Frontal cortex (tissue), 4 donors: ENCODE measurements around the gene DMKN. TPM values are rescaled to one million over a fixed set of nuclear protein-coding genes. Genes with fewer than 3 reads are reported as not detected.
A peak's percentile ranks its signal among the peaks of the same experiment; 100 is the strongest.

ENCODE experiments used
- DNase-seq, 2 donors: peaks; one replicate each; pipeline ENCODE4 v3.0.0; 2012; ENCODE audit warnings: low spot score in 2 of 2
- FAIRE-seq: peaks from 2 replicates; lab custom pipeline; 2012; peaks lifted over from hg19 to GRCh38; lab: Jason Lieb, UNC
- total RNA-seq: library from RNA; depleted of rRNA; stranded (reverse); fragments of >200 nt; gene quantifications from one replicate; pipeline ENCODE4 v1.2.3, GENCODE V29; 2014
- donor health status: control.
- donor health status: control.
- donor health status: control.

DMKN gene, protein sequence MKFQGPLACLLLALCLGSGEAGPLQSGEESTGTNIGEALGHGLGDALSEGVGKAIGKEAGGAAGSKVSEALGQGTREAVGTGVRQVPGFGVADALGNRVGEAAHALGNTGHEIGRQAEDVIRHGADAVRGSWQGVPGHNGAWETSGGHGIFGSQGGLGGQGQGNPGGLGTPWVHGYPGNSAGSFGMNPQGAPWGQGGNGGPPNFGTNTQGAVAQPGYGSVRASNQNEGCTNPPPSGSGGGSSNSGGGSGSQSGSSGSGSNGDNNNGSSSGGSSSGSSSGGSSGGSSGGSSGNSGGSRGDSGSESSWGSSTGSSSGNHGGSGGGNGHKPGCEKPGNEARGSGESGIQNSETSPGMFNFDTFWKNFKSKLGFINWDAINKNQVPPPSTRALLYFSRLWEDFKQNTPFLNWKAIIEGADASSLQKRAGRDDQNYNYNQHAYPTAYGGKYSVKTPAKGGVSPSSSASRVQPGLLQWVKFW
- total RNA-seq = under 0.01 TPM

- DNase-seq = no peak
- FAIRE-seq = no peak
Measured at GRCh38 chr19:35513628-35514281, at the start of gene DMKN. Gene DMKN, minus strand, starts transcription at chr19:35513649. Its CDS starts 174 bp downstream, at chr19:35513475.

DNA sequence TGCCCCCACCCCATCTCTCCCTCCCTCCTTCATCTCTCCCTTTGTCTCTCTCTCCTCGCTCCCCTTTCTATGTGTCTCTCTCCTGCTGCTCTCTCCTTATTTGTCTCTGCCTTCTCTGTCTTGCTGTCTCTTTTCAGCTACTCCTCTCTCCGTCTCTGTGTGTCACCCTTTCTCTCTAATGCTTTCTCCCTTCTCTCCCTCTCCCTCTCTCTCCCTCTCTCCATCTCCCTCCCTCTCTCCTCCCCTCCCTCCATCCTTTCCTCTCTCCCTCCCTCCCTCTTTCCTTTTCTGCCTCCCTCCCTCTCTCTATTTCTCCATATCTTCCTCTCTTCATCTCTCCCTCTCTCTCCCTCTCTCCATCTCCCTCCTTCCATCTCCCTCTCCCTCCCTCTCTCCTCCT is 49.3 kb upstream of the DMKN start:
- FAIRE-seq (no peak), DNase-seq (no peak)

GRCh38 chr19:35562336-35562735 is 48.9 kb upstream of the DMKN start:
- FAIRE-seq (no peak), DNase-seq (no peak)

- DNase-seq (no peak), FAIRE-seq (no peak)
Measured at GRCh38 chr19:35561436-35561835, 48.0 kb upstream of the DMKN start.

- no peak for FAIRE-seq
- DNase-seq = no peak
Measured at GRCh38 chr19:35560677-35561076, 47.2 kb upstream of the DMKN start.

DNA sequence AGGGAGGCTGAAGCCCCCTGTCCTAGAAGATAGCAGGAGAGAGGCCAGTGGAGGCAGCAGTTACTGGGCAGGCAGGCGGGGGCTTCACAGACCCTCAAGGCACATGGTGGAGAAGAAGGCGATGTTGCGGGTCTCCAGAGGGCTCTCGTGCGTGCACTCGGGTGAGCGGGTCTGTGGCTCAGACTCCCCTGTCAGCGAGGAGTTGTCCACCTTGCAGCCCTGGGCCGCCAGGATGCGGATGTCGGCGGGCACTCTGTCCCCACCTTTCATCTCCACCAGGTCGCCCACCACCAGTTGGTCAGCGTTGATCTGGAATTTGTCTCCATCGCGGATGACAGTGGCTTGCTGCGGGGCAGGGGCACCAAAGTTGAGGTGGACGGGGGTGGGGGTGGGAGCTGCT is 46.8 kb upstream of the DMKN start:
- no peak for DNase-seq
- FAIRE-seq = no peak

DNA sequence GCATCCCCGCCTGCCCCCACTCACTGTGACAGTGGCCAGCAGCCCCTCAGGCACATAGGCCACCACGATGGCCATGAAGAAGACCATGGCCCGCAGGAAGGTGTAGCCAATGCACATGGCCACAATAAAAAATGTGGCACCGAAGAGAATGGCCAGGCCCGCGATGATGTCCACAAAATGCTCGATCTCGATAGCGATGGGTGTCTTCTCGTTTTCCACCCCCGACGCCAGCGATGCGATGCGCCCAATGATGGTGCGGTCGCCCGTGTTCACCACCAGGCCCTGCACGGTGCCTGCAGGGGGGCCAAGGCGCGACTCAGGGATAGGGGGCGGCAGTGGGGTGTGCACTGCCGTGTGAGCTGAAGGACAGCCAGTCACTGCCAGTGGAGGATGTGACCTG is 46.3 kb upstream of the DMKN start:
- FAIRE-seq = no peak
- no peak for DNase-seq

DNA sequence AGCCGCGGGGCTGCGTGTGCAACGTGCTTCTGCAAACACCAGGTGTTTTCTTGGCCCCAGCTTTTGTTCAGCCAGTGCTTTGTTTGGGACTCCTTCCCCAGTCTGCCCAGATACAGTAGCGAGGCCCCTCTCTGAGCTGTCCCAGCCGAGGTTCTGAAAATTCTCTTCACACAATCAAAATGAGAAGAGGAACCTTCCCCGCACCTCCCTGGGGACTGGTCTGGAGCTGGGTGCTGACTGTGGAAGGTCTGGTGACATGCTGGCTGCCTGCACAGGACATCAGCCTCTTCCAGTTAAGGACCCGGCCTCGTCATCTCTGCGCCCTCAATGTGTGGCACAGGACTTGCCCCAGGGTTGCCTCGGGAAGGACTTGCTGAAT is 45.8 kb upstream of the DMKN start:
- FAIRE-seq = no peak
- no peak for DNase-seq

DNA sequence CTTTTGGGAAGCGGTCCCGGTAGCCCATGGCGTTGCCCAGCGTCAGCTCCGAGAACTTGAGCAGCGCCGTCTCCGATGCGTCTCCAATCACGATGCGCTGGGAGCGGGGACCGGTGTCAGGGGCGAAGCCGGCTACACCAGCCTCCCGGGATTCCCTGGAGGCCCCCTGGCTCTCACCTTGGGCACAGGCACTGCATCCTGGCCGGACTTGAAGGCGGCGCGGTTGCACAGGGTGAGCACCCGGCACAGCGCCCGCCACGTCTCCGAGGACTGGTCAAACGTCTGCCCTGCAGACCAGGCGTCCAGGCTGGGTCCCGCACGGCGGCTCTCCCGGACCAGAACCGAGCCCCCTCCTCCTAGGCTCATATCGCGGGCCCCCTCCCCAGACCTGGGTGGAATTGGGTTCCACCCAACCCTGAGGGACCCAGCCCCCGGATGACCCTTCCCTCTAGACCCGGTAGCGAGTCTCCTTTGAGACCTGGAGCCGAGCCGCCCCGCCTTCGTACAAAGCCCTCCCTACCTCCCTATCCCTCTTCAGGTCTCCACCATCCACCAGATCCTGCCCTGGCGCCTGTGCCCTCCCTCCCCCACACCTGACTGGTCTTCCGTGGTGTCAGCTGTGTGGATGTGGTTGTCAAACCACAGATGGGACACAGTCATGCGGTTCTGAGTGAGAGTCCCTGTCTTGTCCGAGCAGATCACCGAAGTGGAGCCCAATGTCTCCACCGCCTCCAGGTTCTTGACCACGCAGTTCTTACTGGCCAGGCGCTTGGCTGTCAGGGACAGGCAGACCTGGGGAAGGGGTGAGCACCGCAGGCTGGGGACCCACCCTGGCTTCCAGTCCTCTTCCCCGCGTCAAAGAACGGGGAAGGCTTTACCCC is 45.2 kb upstream of the DMKN start:
- DNase-seq = no peak
- no peak for FAIRE-seq

DNA sequence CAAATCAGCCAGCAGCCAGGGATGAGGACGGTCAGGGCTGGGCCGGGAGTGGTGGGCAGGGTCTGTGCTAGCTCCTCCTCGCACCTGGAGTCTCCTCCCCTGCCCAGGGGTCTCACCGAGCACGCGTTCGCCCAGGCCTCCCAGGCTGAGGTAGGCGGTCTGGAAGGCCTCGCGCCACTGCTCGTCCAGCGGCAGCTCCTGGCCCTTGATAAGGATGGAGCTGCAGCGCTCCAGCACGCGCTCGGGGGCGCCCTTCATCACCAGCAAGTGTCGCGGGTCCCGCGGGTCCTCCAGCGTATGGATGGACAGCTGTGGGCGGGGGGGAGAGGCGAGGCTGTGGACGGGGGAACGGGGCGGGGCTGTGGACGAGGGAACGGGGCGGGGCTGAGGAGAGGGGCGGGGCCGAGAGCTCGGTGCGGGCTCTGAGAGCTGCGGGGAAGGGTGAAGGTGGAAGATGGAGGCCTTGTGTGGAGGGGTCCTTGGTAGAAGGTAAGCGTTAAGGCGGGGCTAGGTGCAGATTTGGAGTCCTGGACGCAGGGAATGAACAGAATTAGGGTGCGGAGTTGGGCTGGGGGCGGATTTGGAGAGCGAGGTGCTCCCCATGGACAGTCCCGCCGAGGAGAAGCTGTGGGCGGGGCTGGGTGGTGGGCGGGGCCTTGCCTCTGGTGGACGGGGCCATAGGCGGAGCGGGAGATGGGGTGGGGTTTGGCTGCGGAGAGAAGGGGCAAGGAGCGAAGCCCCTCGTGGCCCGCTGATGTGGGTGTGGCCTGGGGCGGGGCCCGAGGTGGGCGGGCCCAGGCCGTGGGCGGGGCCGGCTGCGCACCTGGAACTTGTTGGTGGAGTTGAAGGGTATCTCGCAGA is 44.3 kb upstream of the DMKN start:
- FAIRE-seq = no peak

GRCh38 chr19:35556846-35557538 is 43.5 kb upstream of the DMKN start:
- FAIRE-seq = no peak
- DNase-seq = no peak

More for the DNA sequence above, 44.3 kb upstream of the DMKN start:
- DNase-seq = peak in 1 of 2 donors; percentile 59

DNA sequence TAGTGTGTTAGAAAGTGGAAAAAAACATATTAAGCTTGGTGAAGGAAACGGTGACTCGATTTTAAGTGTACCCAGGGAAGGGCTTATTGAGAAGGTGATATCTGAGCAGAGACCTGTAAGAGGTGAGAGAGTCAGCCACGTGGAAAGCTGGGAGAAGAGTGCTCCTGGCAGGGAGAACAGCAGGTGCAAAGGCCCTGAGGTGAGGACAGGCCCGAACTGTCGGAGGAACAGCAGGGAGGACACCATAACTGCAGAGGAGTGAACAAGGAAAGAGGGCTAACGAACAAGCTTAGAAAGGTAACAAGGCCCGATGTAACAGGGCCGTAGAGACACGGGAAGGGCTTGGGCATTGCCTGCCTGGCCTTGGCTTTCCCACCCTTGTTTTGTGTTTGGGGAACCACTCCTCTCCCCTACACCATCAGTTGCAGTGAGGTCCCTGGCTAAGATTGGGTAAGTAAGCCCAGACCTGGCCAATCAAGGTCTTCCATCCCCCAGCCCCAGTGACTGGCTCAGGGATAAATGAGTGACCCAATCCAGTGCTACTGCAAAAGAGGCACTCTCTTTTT is 42.7 kb upstream of the DMKN start:
- DNase-seq (no peak), FAIRE-seq (no peak)

GRCh38 chr19:35555301-35556005 is 42.0 kb upstream of the DMKN start:
- DNase-seq (no peak), FAIRE-seq (no peak)

DNA sequence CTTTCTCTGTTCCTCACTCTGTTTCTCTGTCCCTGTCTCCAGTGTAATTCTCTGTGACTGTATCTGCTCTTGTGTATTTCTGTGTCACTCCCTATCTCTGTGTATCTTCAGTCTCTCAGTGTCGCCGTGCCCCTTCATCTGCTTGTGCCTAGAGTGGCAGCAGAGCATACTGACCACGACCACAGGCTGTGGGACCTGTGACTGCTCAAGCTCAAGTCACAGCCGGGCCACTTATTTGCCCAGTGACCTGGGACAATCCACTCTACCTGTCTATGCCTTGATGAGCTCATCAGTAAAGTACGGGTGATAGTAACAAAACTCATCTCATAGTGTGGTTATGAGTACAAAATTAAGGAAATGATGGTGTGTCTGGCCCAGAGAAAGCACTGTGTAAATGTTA is 40.6 kb upstream of the DMKN start:
- no peak for DNase-seq
- no peak for FAIRE-seq

GRCh38 chr19:35553385-35554000 is 40.0 kb upstream of the DMKN start:
- DNase-seq = no peak
- no peak for FAIRE-seq

DNA sequence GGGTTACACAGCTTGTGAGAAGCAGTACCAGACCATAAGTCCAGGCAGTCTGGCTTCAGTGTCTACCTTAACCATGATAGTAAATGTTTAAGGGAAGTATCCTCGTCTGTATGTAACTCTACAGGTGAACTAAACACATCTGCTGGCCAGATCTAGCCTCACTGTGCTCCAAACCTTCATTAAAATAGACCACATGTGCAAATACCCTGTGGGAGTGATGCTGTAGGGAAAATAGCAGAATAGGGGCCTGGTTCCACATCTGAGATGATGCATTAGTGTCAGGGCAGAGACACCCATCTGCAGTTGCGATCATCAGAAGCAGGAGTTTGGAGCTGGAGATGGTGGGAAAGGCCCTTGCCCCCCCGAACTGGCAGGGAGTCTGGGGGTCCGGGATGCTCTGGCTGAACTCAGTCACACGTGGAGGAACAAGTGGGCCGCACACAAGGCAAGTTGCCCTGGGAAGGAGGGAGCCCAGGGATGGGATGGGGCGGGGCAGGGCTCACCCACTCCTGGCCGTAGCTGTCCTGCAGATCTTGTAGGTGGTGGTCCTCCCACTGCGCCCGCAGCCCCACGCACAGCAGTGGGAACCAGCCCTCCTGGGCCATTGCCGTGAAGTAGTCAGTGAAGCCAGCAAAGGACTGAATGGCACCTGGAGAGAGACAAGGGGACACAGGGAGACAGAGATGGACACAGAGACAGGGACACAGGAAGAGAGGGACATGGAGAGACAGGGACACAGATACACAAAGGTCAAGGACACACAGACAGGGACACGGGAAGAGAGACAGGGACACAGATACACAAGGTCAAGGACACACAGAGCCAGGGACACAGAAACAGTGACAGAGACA is 39.3 kb upstream of the DMKN start:
- no peak for DNase-seq
- no peak for FAIRE-seq
